GM10266 (cell line): ENCODE measurements around the gene GFOD1.
"Not testable (repeated sequence)": the region's sequence is repeated elsewhere in the genome, so short reads cannot be mapped to it uniquely, and the experiment has no call there.

Source experiments
- DNase-seq: peaks from one replicate; pipeline ENCODE4 v3.0.0; 2012; ENCODE audit errors: extremely low spot score
- CTCF ChIP-seq: IDR thresholded peaks from 2 replicates; pipeline ENCODE4 v1.5.1; 2012; ENCODE audit warnings: mild to moderate bottlenecking, low read depth; ENCODE audit not compliant: control insufficient read depth, insufficient read depth; ENCODE audit errors: missing control alignments

The GFOD1 gene

GRCh38 chr6:13519839-13520238, 32.4 kb upstream of the GFOD1 start:
- no peak for TF ChIP-seq CTCF
- DNase-seq, result no peak

GRCh38 chr6:13517116-13517515, 29.7 kb upstream of the GFOD1 start:
- DNase-seq, result no peak
- TF ChIP-seq CTCF, result no peak

GRCh38 chr6:13515912-13516311, 28.5 kb upstream of the GFOD1 start:
- DNase-seq, result no peak
- no peak for TF ChIP-seq CTCF

- DNase-seq, result no peak
- TF ChIP-seq CTCF, result no peak
Measured at GRCh38 chr6:13513626-13514502, 26.5 kb upstream of the GFOD1 start.

GRCh38 chr6:13512900-13513299, 25.5 kb upstream of the GFOD1 start:
- no peak for TF ChIP-seq CTCF
- no peak for DNase-seq

GRCh38 chr6:13511913-13512717, 24.7 kb upstream of the GFOD1 start:
- DNase-seq, result no peak
- TF ChIP-seq CTCF, result no peak

- DNase-seq, result not testable (repeated sequence)
Measured at GRCh38 chr6:13511141-13511571, 23.8 kb upstream of the GFOD1 start.

GRCh38 chr6:13510433-13510832, 23.0 kb upstream of the GFOD1 start:
- not testable (repeated sequence) for DNase-seq
